ENCODE measurements around the gene ZNF845.
"Not testable (repeated sequence)": the region's sequence is repeated elsewhere in the genome, so short reads cannot be mapped to it uniquely, and the experiment has no call there.

Gene ZNF845

DNA sequence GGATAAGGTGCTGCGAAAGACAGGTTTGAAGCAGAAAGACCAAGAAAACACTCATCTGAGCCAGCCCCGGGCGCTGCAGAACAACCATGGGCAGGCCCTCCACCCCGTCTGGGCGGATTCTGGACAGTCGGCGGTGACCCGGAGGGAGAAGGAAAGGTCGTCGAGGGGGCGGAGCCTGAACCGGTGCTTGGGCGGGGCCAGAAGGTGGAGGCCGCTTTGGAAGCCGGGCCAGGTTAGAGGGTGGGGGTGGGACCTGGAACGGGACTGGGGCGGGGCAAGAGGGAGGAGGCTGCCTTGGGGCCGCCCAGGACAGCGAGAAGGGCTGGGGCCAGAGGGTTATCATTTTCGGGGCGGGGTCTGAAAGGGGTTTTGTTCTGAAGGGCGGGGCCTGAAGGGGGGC is 56.4 kb downstream of the ZNF845 start:
- Mint-ChIP-seq H3K4me3 (peak overlapping the region in 2 of 3 experiments; percentile 49 to 76), H3K9me3 (peaks cover 28% of the 10 kb centered on the region), H3K27me3 (ENCODE audit: low read depth) (no peaks in the 10 kb centered on the region), H3K36me3 (ENCODE audit: low read depth) (peaks cover 29% of the 10 kb centered on the region), H3K4me1 (peaks cover 20% of the 10 kb centered on the region), H3K27ac (peak overlapping the region; percentile 86 to 94 (median 89))
- TF ChIP-seq CTCF (IDR thresholded peaks at IDR 0.05; ENCODE audit: unreplicated experiment in 3 of 3), result no peak

GRCh38 chr19:53394522-53394973 is 61.0 kb downstream of the ZNF845 start:
- Mint-ChIP-seq H3K27ac (peak overlapping the region; percentile 56 to 95 (median 94)), H3K9me3 (peaks cover 6% of the 10 kb centered on the region), H3K4me1 (peaks cover 29% of the 10 kb centered on the region), H3K27me3 (ENCODE audit: low read depth) (no peaks in the 10 kb centered on the region), H3K36me3 (ENCODE audit: low read depth) (peaks cover 12% of the 10 kb centered on the region), H3K4me3 (peak overlapping the region; percentile 89 to 97 (median 90))
- TF ChIP-seq CTCF (IDR thresholded peaks at IDR 0.05; ENCODE audit: unreplicated experiment in 3 of 3), result no peak

DNA sequence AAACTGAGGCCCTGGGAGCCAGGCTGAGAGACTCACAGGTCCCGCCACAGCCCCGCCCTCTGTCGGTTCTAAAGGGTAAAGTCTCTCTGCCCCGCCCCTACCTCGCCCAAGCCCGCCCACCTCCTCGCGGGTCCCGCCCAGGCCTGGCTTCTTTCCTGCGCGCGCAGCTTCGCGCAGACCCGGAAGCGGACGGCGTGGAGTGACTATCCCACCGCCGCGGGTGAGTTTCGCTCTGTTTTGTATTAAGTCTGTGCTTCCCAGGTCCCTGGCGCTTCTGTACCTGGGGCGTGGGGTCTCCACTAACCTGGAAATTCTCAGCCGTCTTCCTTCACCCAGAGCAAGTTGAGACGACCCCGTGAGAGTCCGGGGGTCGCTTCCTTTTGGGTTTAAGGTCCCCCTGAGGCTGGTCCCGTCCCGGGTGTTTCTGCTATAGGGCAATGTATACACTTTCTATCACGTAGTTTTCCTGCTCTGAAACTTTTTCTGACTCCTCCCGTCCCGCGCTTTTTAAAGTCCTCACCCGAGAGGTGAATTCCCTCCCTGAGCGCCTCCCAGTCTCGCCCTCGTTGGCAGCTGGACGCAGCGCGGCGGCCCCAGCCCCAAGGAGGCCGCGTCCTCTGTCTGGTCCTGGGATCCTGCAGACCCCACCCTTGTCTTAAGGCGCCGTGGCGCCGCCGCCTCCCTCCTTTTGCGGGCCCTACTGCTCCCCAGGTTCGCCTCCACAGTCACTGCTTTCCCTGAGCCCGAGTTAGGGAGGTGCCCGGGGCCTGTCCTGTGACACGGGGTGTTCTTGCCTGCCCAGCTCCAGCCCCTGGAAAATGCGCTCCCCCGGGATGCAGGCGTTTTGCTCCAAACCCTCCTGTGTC is 61.7 kb downstream of the ZNF845 start, which contains the start of gene ZNF765:
Gene ZNF765 (plus strand): TSS at position 176 of the 866 bp plus-strand sequence. CDS start 2,867 bp downstream, outside the sequence.
- Mint-ChIP-seq H3K4me3 (peak within 1 kb of the TSS; percentile 89 to 97 (median 90)), H3K27ac (peak within 1 kb of the TSS; percentile 56 to 95 (median 94)), H3K27me3 (ENCODE audit: low read depth) (no peaks in the 10 kb centered on the region), H3K9me3 (peaks cover 4% of the 10 kb centered on the region), H3K4me1 (peaks cover 28% of the 10 kb centered on the region), H3K36me3 (ENCODE audit: low read depth) (peaks cover 17% of the 10 kb centered on the region)
- TF ChIP-seq CTCF (IDR thresholded peaks at IDR 0.05; ENCODE audit: unreplicated experiment in 3 of 3), result peak; percentile 43 to 55 (median 46)

GRCh38 chr19:53395840-53396524 is 62.4 kb downstream of the ZNF845 start:
- H3K27ac Mint-ChIP-seq, result peak overlapping the region; percentile 56 to 95 (median 94)

GRCh38 chr19:53396525-53396868 is 62.9 kb downstream of the ZNF845 start:
- Mint-ChIP-seq H3K9me3 (peaks cover 3% of the 10 kb centered on the region), H3K27me3 (ENCODE audit: low read depth) (no peaks in the 10 kb centered on the region), H3K27ac (peak overlapping the region in 2 of 3 experiments; percentile 56 to 95), H3K4me3 (peak overlapping the region; percentile 89 to 97 (median 90)), H3K4me1 (peaks cover 30% of the 10 kb centered on the region), H3K36me3 (ENCODE audit: low read depth) (peaks cover 30% of the 10 kb centered on the region)
- no peak for TF ChIP-seq CTCF (IDR thresholded peaks at IDR 0.05; ENCODE audit: unreplicated experiment in 3 of 3)

More at GRCh38 chr19:53395840-53396524, 62.4 kb downstream of the ZNF845 start:
- H3K4me3 Mint-ChIP-seq, result peak overlapping the region; percentile 89 to 97 (median 90)
- not testable (repeated sequence) for H3K9me3 Mint-ChIP-seq; H3K27me3 Mint-ChIP-seq (ENCODE audit: low read depth)
- peaks cover 24% of the 10 kb centered on the region for H3K36me3 Mint-ChIP-seq (ENCODE audit: low read depth)
- peaks cover 30% of the 10 kb centered on the region for H3K4me1 Mint-ChIP-seq

- H3K36me3 Mint-ChIP-seq (ENCODE audit: low read depth), result peaks cover 44% of the 10 kb centered on the region
- peak overlapping the region; percentile 32 to 50 (median 45) for H3K4me3 Mint-ChIP-seq
- not testable (repeated sequence) for H3K9me3 Mint-ChIP-seq; H3K27me3 Mint-ChIP-seq (ENCODE audit: low read depth); H3K27ac Mint-ChIP-seq
- H3K4me1 Mint-ChIP-seq, result peaks cover 30% of the 10 kb centered on the region
Measured at GRCh38 chr19:53397918-53398317, 64.4 kb downstream of the ZNF845 start.
